GM12878 (cell line): Measurements from ENCODE around the gene COG2.
"Not testable (repeated sequence)": the region's sequence is repeated elsewhere in the genome, so short reads cannot be mapped to it uniquely, and the experiment has no call there.

Source experiments
- CREB1 ChIP-seq: IDR thresholded peaks from 2 replicates; pipeline ENCODE4 v1.6.1; 2012; ENCODE audit warnings: low read depth, mild to moderate bottlenecking, inconsistent platforms
- CTCF ChIP-seq, 3 experiments: IDR thresholded peaks in 2 of 3; conservative IDR thresholded peaks in 1 of 3; 2 replicates each; pipeline ENCODE4 v1.5.1; 2011; ENCODE audit warnings: low read depth in 3 of 3, low read length in 3 of 3, mild to moderate bottlenecking in 3 of 3, control low read depth in 2 of 3, moderate library complexity in 2 of 3, inconsistent platforms in 1 of 3, mixed read lengths in 1 of 3; ENCODE audit not compliant: control insufficient read depth in 2 of 3, insufficient read depth in 1 of 3; ENCODE audit errors: extremely low read depth in 1 of 3
- GABPA ChIP-seq: IDR thresholded peaks from 2 replicates; pipeline ENCODE4 v1.6.1; 2014; ENCODE audit warnings: antibody characterized with exemption, low read depth, mild to moderate bottlenecking, inconsistent platforms
- MAX ChIP-seq: IDR thresholded peaks from 2 replicates; pipeline ENCODE4 v1.6.1; 2012; ENCODE audit warnings: low read depth, low read length, improper control_type of control experiment
- NRF1 ChIP-seq: conservative IDR thresholded peaks from 2 replicates; pipeline ENCODE4 v1.6.1; 2011; ENCODE audit warnings: mild to moderate bottlenecking, low read depth, low read length, improper control_type of control experiment
- PKNOX1 ChIP-seq: fragments of 450-650 bp; IDR thresholded peaks from 2 replicates; pipeline ENCODE4 v1.6.1; 2016; ENCODE audit warnings: mild to moderate bottlenecking
- TAF1 ChIP-seq: IDR thresholded peaks from 2 replicates; pipeline ENCODE4 v1.6.1; 2011; ENCODE audit warnings: mild to moderate bottlenecking, low read depth, low read length, borderline replicate concordance

GRCh38 chr1:230656719-230657118 lies 14.4 kb downstream of the COG2 start:
- not testable (repeated sequence) for TF ChIP-seq CTCF (IDR thresholded peaks at IDR 0.05 in 2 of 3, conservative IDR thresholded peaks at IDR 0.05 in 1 of 3; ENCODE audit: control insufficient read depth in 2 of 3, extremely low read depth in 1 of 3, insufficient read depth in 1 of 3, low read depth in 3 of 3, low read length in 3 of 3); MAX; GABPA; CREB1; PKNOX1; TAF1; NRF1
